ENCODE measurements around the gene RFC1.

GRCh38 chr4:39348371-39349315, 17.5 kb downstream of the RFC1 start:
- TF ChIP-seq, protein P1, sequence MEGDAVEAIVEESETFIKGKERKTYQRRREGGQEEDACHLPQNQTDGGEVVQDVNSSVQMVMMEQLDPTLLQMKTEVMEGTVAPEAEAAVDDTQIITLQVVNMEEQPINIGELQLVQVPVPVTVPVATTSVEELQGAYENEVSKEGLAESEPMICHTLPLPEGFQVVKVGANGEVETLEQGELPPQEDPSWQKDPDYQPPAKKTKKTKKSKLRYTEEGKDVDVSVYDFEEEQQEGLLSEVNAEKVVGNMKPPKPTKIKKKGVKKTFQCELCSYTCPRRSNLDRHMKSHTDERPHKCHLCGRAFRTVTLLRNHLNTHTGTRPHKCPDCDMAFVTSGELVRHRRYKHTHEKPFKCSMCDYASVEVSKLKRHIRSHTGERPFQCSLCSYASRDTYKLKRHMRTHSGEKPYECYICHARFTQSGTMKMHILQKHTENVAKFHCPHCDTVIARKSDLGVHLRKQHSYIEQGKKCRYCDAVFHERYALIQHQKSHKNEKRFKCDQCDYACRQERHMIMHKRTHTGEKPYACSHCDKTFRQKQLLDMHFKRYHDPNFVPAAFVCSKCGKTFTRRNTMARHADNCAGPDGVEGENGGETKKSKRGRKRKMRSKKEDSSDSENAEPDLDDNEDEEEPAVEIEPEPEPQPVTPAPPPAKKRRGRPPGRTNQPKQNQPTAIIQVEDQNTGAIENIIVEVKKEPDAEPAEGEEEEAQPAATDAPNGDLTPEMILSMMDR (IDR thresholded peaks at IDR 0.05): no peak
- TF ChIP-seq POLR2A (IDR thresholded peaks at IDR 0.05): no peak
